Right cardiac atrium (tissue), 5 donors: ENCODE measurements around the gene GM2A. TPM values are rescaled to one million over a fixed set of nuclear protein-coding genes. Genes with fewer than 3 reads are reported as not detected.

Experiments used
- ATAC-seq, 2 donors: fragments of 200-7000 bp; cut with Tn5 transposase; one replicate each; pipeline versions ENCODE4 v1.8.0 to v1.9.1; 2020; ENCODE audit warnings: moderate library complexity in 2 of 2, mild to moderate bottlenecking in 1 of 2
- DNase-seq, 3 donors: peaks; one replicate each; pipeline ENCODE4 v3.0.0-alpha.2; 2020
- H3K27ac ChIP-seq: one replicate; pipeline ENCODE4 v1.5.1; 2013; ENCODE audit warnings: mild to moderate bottlenecking, low read length, control low read depth, moderate library complexity
- H3K27me3 ChIP-seq: one replicate; pipeline ENCODE4 v1.6.1; 2013; ENCODE audit not compliant: control insufficient read depth, insufficient read depth
- H3K4me1 ChIP-seq: one replicate; pipeline ENCODE4 v1.6.1; 2013; ENCODE audit warnings: low read length; ENCODE audit not compliant: control insufficient read depth, insufficient read depth
- H3K4me3 ChIP-seq: one replicate; pipeline ENCODE4 v1.5.1; 2013; ENCODE audit warnings: low read length, control low read depth
- H3K9me3 ChIP-seq: one replicate; pipeline ENCODE4 v1.6.1; 2013; ENCODE audit warnings: low read length; ENCODE audit not compliant: control insufficient read depth
- WGBS: extraction: QIAGEN DNeasy Blood & Tissue Kit; methylation state at CpG from one replicate; pipeline ENCODE4 v1.1.7; 2013; 5-methylcytosine and 5-hydroxymethylcytosine counted together
- intact Hi-C, 4 donors: fragments of 100-400 bp; cut with DNase I; formaldehyde crosslinking; loops; one replicate each; pipeline versions ENCODE4 v1.11.0 to v1.14.0; 2022 to 2023
- polyA plus RNA-seq: library from polyadenylated mRNA; stranded (reverse); fragments of 200-250 nt; gene quantifications from one replicate; pipeline ENCODE4 v1.2.3, GENCODE V29; 2013
- total RNA-seq, 4 donors: library from RNA; stranded (reverse); fragmentation: NEBNext Ultra II Directional; extraction: Animal tissue kit (Norgen Biotek cat#: 25700); gene quantifications; one replicate each; pipeline ENCODE4 v1.2.1, GENCODE V29; 2021
- donor health status: healthy with polysubstance abuse.
- donor health status: DM: no; HTN: yes; CAD: no.
- donor health status: DM: no; HTN: no; CAD: no.
- donor health status: DM: no; HTN: yes; CAD: no; lungs with severe emphysema.
- donor health status: DM: yes; HTN: yes; CAD: no.

GM2A gene
- total and polyA plus RNA-seq, 5 donors, result 27.7 to 43.4 (median 34.6) TPM

DNA sequence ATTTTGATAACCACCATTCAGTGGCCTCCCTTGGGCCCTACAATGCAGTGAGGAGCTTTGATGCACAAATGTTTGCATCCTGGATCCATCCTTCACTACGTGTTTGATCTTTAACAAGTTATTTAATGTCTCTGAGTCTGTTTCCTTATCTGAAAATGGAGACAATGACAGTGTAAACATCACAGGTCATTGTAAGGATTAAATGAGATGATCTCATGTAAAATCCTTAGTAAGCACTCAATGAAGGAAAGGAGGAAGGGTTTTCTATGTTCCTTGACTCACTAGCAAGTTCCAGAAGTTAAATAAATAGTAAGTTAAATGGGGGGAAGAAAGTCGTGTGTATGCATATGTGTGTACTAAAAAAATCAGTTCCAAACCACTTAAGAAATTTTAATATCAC lies 60.4 kb downstream of the GM2A start:
- WGBS, result 34% methylated on average over 2 of the region's 2 CpGs
- no peaks in the 10 kb centered on the region for H3K4me1 ChIP-seq
- no peak overlapping the region for H3K27ac ChIP-seq
- no peaks in the 10 kb centered on the region for H3K27me3 ChIP-seq
- intact Hi-C loops, result loop anchor here in 1 of 4 donors (10.0 kb wide), 1 partner anchor 191 kb away; no protein-coding TSS in a partner anchor
- ATAC-seq (no peak), DNase-seq (no peak)
- H3K4me3 ChIP-seq, result no peak overlapping the region
- no peaks in the 10 kb centered on the region for H3K9me3 ChIP-seq

- Histone ChIP-seq H3K27ac (no peak overlapping the region), H3K4me1 (no peaks in the 10 kb centered on the region), H3K4me3 (no peak overlapping the region), H3K27me3 (no peaks in the 10 kb centered on the region), H3K9me3 (no peaks in the 10 kb centered on the region)
- DNase-seq (peak; percentile 79 to 91 (median 88)), ATAC-seq (peak; percentile 70 to 86)
- WGBS, result 52% methylated on average over 8 of the region's 8 CpGs
- intact Hi-C loops, result loop anchor here in 1 of 4 donors (10.0 kb wide), 1 partner anchor 189 kb away; no protein-coding TSS in a partner anchor
These were observed 63.1 kb downstream of the GM2A start for GRCh38 chr5:151315998-151316597.

- H3K27me3 ChIP-seq, result no peaks in the 10 kb centered on the region
- intact Hi-C loops, result loop anchor here in 1 of 4 donors (10.0 kb wide), 1 partner anchor 187 kb away; no protein-coding TSS in a partner anchor
- no peak for ATAC-seq
These were observed 64.9 kb downstream of the GM2A start for GRCh38 chr5:151317871-151318270.

GRCh38 chr5:151318850-151319732 lies 66.1 kb downstream of the GM2A start:
- Histone ChIP-seq H3K27me3 (no peaks in the 10 kb centered on the region), H3K27ac (no peak overlapping the region), H3K9me3 (no peaks in the 10 kb centered on the region), H3K4me1 (no peaks in the 10 kb centered on the region), H3K4me3 (no peak overlapping the region)
- DNase-seq (peak; percentile 41 to 78 (median 70)), ATAC-seq (peak; percentile 76 to 89)
- 56% methylated on average over 2 of the region's 2 CpGs for WGBS
- intact Hi-C loops, result loop anchor here in 1 of 4 donors (10.0 kb wide), 1 partner anchor 186 kb away; no protein-coding TSS in a partner anchor

More at GRCh38 chr5:151317871-151318270, 64.9 kb downstream of the GM2A start:
- no peak overlapping the region for H3K4me3 ChIP-seq
- no peak overlapping the region for H3K27ac ChIP-seq
- no peak for DNase-seq
- 53% methylated on average over 2 of the region's 2 CpGs for WGBS
- H3K9me3 ChIP-seq, result no peaks in the 10 kb centered on the region
- no peaks in the 10 kb centered on the region for H3K4me1 ChIP-seq

Other genes with a start within 250 kb of the GM2A start
- 1,000 to 10,000 TPM; 1,359 to 2,012 (median 1,429) TPM for gene GPX3, start 232.6 kb upstream of the GM2A start, total RNA-seq
- gene GPX3, start 232.6 kb upstream of the GM2A start, polyA plus RNA-seq, result 1,982 TPM
- gene TNIP1, start 172.2 kb upstream of the GM2A start, total RNA-seq, result 10 to 100 TPM; 77.0 to 98.2 (median 86.1) TPM
- 71.5 TPM for gene TNIP1, start 172.2 kb upstream of the GM2A start, polyA plus RNA-seq
- 100 to 1,000 TPM; 220 to 238 (median 232) TPM for gene ANXA6, start 95.4 kb upstream of the GM2A start, total RNA-seq
- 203 TPM for gene ANXA6, start 95.4 kb upstream of the GM2A start, polyA plus RNA-seq
- 100 to 1,000 TPM; 167 to 194 (median 190) TPM for gene CCDC69, start 29.1 kb upstream of the GM2A start, total RNA-seq
- 244 TPM for gene CCDC69, start 29.1 kb upstream of the GM2A start, polyA plus RNA-seq
- not detected for gene SLC36A3, start 50.6 kb downstream of the GM2A start, total RNA-seq
- gene SLC36A3, start 50.6 kb downstream of the GM2A start, polyA plus RNA-seq, result not detected
- not detected for gene SLC36A2, start 94.4 kb downstream of the GM2A start, total RNA-seq
- gene SLC36A2, start 94.4 kb downstream of the GM2A start, polyA plus RNA-seq, result 0.14 TPM
- 1 to 10 TPM; 3.0 to 6.2 (median 5.1) TPM for gene SLC36A1, start 194.4 kb downstream of the GM2A start, total RNA-seq
- 1.3 TPM for gene SLC36A1, start 194.4 kb downstream of the GM2A start, polyA plus RNA-seq